Panc1 (cell line): ENCODE data around the gene SERAC1.

Source experiments
- CTCF ChIP-seq: fragments of 450-650 bp; IDR thresholded peaks from 2 replicates; pipeline ENCODE4 v1.5.1; 2017; ENCODE audit warnings: mild to moderate bottlenecking
- POLR2AphosphoS5 ChIP-seq: IDR thresholded peaks from 2 replicates; pipeline ENCODE4 v1.6.1; 2012; ENCODE audit warnings: mild to moderate bottlenecking, low read depth, low read length, moderate library complexity

- TF ChIP-seq POLR2AphosphoS5 (no peak), CTCF (no peak)
Measured at GRCh38 chr6:158115102-158115501, 53.0 kb downstream of the SERAC1 start.
